Fibroblast of lung (primary cell): ENCODE results near the gene EZR.

Experiments used
- EZH2 ChIP-seq: IDR thresholded peaks from 2 replicates; pipeline ENCODE4 v1.5.1; 2012; ENCODE audit warnings: low read length, control low read depth, mild to moderate bottlenecking; ENCODE audit errors: missing control alignments
- TF ChIP-seq, protein P1 (sequence below), 2 donors: IDR thresholded peaks in 1 of 2; conservative IDR thresholded peaks in 1 of 2; 1 replicate in 1 of 2; 2 replicates in 1 of 2; pipeline ENCODE4 v1.5.1; 2011 to 2012; ENCODE audit warnings: low read length in 2 of 2, control low read depth in 1 of 2, inconsistent platforms in 1 of 2, low read depth in 1 of 2, mild to moderate bottlenecking in 1 of 2

DNA sequence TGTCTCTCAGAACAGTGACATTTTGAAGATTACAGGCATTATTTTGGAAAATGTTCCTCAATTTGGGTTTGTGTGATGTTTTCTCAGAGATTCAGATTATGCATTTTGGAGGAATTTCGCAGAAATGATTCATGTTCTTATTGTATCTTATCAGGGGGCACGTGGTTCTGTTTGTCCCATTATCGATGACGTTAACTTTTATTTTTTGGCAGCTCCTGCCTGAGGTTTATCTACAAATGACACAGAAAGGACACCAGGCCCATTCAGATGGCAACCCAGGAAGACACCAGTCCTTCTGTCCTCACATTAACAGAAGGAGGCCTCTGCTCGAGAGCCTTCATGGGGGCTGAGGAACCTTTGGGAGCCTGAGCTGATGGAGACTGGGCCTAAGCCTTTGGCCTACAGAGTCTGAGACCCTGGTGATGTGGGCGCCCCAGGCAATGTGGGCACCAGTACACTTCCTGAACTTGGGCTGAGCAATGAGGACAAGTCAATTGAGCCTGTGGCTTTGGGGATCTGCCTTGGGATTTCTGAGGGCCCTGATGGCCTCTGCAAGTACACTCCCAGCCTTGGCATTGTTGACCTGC, 41.2 kb upstream of the EZR start:
- TF ChIP-seq, protein P1, sequence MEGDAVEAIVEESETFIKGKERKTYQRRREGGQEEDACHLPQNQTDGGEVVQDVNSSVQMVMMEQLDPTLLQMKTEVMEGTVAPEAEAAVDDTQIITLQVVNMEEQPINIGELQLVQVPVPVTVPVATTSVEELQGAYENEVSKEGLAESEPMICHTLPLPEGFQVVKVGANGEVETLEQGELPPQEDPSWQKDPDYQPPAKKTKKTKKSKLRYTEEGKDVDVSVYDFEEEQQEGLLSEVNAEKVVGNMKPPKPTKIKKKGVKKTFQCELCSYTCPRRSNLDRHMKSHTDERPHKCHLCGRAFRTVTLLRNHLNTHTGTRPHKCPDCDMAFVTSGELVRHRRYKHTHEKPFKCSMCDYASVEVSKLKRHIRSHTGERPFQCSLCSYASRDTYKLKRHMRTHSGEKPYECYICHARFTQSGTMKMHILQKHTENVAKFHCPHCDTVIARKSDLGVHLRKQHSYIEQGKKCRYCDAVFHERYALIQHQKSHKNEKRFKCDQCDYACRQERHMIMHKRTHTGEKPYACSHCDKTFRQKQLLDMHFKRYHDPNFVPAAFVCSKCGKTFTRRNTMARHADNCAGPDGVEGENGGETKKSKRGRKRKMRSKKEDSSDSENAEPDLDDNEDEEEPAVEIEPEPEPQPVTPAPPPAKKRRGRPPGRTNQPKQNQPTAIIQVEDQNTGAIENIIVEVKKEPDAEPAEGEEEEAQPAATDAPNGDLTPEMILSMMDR (conservative IDR thresholded peaks at IDR 0.05 in 1 of 2, IDR thresholded peaks at IDR 0.05 in 1 of 2; ENCODE audit: low read depth in 1 of 2, low read length in 2 of 2), result no peak
- TF ChIP-seq EZH2, result no peak
